NCI-H2196 treated with DMSO at 0.1 percent for 48 hours (cell line): Measurements from ENCODE around the gene RIN3.

Source experiments
- DNase-seq: peaks from one replicate; lab custom pipeline; 2025; ENCODE audit not compliant: unreplicated experiment; lab: John Stamatoyannopoulos, UW

RIN3 gene

DNA sequence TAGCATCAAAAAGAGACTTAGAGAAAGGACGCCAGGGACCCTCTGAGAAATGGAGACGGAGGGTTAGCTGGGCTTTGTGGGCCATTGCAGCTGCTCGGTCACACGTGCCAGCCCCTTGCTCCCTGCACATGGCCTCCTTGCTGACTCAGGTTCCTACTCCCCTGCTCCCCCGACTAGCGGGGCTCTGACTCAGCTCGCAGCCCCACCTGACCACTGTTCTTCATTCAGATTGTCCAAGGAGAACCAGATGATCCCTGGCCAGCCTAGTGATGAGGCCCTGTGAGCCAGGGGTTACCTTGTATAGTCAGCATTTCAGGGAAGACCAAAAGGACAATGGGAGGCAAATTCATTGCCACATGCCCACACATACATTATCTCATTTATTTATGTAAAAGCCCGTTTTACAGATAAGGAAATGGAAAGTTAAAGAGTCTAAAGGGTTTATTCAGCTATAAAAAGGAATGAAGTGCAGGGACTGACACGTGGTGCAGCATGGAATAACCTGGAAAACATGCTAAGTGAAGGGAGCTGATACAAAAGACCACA lies 131.5 kb downstream of the RIN3 start:
- DNase-seq: no peak

DNA sequence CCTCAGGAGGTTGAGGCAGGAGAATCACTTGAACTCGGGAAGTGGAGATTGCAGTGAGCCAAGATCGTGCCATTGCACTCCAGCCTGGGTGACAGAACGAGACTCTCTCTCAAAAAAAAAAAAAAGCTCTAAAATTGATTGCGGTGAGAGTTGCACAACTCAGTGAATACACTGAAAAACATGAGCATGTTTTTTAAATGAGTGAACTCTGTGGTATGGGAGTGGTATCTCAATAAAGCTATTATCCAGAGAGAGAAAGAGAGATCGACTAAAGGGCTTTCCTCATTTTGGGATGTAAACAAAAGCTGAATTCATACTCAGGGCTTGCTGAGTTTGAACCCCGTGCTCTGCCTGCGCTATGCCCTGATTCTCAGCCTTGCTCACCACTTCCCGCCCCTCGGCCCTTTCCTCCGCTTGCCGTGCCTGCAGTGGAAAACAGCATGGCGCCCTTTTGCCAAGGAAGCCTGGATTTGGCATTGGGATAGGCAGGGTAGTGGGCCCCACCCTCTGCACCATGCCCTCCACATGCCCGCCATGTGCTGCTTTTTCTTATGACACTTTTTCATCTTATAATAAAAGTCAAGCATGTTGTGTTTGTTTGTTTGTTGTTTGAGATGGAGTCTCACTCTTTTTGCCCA lies 132.4 kb downstream of the RIN3 start:
- no peak for DNase-seq

DNA sequence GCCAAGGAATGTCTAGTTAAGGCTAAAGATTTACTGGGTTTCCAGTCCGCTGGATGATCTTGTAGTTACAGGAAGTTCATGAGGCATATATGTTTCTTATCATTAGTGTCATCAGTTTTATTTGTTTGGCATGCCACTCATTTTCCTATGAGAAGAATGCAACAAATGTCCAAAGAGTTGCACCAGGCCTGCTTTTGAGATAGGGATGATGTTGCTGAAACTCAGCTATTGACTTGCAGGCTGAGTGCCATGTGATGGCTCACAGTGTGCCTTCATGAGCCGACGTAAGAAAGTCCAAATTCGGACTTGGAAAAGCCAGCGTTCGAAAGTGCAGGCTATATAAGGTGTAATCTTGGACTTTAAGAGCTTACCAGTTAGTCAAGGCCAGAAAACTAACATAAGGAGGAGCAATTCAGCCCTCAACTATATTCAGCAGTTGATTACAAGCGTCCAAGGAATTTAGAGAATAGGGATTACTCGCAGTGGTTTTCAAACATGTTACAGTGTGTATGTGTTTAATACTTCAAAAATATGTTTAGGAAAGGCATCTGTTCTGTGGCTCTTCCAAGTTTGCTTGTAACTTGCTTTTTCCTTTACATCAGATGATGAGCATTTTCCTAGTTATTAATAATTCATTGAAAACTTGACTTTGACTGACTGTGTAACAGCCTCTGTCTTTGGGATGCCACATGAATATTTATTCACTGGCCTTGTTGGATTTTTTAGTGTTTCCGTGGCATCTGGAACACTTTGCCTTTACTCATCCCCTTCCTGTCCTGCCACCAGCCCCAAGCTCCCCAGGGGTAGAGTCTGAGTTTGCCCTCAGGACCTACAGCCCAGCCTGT lies 133.6 kb downstream of the RIN3 start:
- DNase-seq: no peak

DNA sequence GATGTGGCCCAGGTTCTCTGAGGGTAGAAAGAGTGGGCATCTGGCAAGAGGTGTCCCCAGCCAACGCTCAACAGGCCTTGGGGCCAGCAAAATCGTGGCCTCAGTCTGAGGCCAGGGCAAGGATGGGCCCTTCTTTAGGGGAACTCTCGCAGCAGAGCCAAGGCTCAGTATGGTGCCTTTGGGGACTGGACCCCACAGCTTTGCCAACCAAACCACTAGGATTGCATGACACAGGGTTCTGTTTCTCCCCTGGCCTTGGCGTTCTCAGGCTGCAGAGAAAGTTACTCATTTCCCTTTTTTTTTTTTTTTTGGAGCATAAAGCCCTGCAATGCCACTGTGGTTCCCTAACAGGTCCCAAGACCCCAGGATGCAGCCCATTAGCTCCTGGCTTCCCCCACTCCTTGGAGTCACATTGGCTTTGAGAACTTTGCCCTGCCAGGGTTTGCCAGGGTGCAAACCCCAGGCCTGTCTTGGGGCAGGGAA lies 134.3 kb downstream of the RIN3 start:
- DNase-seq: no peak

DNA sequence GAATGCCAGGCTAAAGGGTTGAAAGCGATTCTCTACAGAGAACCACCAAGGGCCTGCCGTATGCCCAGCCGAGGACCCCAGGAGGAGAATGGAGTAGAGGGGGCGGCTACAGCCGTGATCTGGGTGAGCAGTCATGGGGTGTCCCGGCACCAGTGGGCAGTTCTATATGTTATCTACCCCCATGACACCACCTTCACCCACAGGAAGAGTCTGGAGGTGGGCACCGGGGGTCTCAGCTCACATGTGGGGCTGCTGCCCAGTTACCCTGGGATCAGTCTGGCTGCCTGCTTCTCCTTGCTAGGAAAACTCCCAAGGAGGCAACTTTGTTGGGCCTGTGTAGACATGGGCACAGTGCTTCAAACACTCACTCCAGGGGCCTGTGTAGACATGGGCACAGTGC lies 135.5 kb downstream of the RIN3 start:
- no peak for DNase-seq

DNA sequence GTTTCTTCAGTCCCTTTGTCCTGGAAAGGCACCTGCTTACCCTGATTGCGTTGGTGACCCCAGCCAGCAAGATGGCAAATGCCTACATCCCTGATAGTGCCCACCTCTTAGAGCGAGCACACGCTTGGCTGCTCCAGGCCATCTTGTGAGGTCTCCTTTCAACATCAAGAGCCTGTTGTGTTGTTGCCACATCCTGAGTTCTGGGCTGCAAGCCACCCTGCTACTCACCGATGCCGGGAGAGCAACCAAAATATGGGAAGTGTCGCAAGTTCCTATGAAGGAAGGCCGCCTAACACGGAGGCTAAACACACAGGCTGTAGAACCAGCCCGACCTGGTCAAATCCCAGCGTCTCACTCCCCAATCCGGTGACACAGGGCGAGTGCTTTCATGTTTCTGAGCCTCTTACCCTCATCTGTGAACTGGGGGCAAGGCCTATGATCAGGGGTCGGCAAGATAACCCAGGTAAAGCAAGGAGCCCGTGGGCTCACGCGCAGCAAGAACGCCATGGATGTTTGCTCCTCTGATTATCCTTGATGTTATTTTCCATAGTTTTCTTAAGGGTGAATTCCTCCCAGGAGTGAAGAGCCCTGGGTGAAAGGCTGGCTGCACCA lies 136.5 kb downstream of the RIN3 start:
- no peak for DNase-seq

DNA sequence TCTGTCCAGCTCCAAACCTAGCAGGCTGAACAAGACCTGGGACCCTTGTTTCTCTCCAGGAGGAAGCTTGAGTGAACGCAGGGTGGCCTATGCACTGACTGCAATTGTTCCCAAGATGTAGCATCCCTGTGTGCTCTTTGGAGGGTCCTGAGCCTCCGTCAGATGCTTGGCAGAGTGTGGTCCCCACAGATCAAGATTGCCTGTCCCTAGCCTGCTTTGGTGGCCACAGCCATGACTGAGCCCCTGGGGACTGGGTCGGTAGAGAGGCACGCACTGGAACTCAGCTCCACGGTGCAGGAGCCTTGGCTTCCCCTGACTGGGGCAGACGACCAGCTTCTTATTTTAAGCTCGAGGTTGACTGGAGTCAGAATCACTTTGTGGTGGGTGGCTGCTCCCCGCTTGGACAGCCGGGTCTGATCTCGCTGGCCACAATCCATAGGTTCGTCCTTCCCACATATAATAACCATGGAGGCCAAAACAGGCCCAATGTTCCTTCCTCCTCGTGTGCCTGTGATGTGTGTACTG lies 137.1 kb downstream of the RIN3 start:
- no peak for DNase-seq

DNA sequence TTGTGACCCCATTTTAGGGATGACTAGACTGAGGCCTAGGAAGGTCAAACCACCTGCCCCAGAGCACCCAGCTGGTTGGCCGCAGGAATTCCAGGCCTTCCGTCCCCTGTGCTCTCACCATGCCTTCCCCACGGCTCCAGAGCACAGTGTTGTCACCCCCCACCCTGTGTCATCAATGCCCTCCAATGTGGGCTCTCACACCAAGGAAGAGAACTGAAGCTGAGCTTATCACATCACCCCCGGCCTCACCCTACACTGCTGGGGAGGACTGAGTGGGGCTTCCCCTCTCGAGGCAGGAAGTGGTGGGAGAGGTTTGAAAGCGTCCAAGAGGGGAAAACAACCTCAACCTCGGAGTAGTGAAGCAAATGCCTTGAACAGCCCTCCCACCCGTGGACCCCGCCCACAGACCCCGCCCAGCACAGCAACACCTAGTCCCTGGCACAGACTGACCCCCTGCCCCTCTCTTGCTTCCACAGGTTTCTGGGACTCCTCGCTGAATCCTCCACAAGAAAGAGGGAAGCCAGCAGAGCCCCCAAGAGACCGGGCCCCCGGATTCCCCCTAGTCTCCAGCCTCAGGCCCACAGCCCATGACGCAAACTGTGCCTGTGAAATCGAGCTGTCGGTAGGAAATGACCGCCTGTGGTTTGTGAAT lies 137.7 kb downstream of the RIN3 start:
- DNase-seq: no peak

DNA sequence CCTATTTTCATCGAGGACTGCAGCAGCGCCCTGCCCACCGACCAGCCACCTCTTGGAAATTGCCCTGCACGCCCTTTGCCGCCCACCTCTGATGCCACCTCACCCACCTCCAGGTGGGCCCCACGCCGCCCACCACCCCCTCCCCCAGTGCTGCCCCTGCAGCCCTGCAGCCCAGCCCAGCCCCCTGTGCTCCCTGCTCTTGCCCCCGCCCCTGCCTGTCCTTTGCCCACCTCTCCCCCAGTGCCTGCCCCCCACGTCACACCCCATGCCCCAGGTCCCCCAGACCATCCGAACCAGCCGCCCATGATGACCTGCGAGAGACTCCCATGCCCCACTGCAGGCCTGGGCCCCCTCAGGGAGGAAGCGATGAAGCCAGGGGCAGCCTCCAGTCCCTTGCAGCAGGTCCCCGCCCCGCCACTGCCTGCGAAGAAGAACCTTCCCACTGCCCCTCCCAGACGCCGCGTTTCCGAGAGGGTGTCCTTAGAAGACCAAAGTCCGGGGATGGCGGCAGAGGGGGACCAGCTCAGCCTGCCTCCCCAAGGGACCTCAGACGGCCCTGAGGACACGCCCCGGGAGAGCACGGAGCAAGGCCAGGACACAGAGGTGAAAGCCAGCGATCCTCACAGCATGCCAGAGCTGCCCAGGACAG lies 138.3 kb downstream of the RIN3 start:
- DNase-seq: no peak

DNA sequence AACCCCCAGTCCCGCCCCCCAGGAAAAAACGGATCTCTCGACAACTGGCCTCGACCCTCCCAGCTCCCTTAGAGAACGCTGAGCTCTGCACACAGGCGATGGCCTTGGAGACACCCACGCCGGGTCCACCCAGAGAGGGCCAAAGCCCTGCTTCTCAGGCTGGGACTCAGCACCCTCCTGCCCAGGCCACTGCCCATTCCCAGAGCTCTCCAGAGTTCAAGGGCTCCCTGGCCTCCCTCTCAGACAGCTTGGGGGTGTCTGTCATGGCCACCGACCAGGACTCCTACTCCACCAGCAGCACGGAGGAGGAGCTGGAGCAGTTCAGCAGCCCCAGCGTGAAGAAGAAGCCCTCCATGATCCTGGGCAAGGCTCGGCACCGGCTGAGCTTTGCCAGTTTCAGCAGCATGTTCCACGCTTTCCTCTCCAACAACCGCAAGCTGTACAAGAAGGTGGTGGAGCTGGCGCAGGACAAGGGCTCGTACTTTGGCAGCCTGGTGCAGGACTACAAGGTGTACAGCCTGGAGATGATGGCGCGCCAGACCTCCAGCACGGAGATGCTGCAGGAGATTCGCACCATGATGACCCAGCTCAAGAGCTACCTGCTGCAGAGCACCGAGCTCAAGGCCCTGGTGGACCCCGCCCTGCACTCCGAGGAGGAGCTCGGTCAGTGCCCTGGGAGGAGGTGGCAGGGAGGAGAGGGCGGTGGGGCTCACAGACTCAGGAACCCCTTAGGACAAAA lies 139.0 kb downstream of the RIN3 start:
- DNase-seq: no peak

DNA sequence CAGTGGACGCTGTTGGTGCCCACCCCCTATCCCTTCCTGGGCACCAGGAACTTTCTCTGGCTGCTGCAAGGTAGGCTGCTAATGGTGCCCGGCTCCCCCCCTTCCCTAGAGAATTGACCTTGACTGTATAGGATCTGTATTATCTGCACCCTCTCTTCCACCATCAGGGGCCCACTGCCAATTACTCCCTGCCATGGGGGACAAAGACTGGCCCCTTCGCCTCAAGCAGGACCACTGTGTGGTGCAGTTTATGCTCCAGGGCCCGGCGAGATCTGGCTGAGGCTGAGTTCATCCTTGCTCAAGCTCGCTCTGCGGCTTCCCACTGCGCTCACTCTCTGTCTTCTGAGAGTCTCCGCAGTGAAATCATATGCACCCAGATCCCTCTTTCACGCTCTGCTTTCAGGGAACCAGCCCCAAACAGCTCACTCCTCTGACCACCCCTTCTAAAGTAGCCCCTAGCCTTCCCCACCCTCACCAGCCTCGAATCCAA lies 139.6 kb downstream of the RIN3 start:
- no peak for DNase-seq

DNA sequence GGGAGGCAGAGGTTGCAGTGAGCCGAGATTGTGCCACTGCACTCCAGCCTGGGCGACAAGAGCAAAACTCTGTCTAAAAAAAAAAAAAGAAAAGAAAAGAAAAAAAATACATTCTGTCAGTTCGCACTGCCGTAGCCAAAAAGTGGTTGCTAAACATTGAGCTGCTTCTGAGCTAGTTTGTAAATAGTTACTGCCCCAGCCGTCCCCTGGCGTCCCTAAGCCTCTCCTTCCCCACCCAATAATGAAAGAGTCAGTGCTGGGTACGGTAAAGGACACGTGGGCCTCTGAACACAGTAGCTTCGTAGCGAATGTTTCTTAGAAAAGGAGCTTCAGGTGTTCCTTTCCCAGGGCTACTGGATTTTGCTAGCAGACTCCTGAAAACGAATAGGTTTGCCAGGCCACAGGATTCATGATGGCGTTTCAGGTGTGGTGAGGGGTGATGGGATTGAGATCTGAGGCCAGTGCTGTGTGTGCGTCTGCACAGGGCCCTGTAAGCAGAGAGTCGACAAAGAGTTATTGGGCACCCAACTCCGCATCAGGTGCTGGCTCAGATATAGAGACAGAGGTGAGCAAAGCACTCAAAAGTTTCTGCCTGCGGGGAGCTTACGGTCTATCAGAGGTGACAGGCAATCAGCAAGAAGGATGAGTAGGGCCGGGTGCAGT lies 140.8 kb downstream of the RIN3 start:
- DNase-seq: no peak

DNA sequence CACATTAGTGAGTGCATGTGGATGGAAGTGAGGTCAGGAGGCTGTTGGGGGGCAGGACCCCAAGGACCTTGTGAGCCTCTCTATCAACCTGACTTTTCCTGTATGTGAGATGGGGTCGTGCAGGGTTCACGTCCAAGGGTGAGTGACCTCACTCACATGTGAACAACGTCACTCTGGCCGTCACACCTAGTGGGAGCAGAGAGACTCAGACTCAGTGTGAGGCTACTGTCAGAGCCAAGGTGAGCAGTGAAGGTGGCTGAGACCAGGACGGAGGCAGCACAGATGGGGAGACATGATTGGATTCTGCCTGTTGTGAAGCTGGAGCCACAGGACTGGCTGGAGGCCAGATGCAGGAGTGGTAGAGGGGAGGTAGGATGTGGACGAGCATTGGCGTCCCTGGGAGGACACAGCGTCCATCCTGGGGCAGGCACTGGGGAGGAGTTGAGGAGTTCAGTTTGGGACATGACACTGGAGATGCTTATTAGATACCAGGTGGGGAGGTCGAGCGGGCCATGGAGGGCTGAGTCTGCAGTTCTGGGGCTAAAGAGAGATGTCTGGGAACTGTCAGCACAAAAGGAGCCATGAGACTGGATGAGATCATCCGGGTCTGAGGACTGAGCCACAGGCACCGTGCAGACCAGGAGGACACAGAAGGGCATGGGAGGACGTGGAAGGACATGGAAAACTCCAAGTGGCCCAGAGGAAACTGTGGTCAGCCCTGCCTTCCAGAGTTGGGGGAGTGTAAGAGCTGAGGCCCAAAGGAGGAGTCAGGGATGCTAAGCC lies 142.0 kb downstream of the RIN3 start:
- no peak for DNase-seq

DNA sequence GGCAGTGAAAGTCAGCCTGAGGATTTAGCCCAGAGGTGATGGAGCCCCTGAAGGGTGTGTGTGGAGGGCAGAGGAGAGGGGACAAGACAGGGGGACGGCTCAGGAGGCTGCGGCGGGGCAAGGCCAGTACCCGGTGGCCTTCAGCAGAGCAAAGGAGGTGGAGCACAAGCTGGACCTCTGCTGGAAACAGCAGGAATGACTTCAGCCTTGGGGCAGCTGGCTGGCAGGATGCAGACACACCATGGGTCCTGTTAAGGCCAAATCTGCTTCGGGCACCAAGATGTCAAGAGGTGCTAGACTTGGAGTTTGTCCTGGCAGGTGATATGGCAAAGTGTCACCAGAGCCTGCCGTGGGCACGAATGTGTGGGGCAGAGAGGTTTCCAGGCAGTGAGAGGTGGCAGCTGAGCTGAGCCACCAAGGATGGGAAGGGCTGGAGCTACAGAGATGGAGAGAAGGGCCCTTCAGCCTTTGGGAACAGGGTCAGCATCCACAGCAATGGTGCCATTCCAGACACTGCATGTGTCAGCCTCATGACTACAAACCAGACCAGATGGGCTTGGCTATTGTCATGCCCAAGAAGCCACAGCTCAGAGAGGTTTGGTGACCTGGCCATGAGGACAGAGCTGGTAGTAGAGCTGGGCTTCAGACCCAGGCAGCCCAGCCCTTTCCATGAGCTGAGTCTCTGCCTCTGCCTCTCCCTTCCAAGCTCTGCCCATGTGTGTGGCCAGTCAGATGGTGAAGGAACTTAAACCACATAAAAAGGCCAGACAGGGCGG lies 142.9 kb downstream of the RIN3 start:
- no peak for DNase-seq

DNA sequence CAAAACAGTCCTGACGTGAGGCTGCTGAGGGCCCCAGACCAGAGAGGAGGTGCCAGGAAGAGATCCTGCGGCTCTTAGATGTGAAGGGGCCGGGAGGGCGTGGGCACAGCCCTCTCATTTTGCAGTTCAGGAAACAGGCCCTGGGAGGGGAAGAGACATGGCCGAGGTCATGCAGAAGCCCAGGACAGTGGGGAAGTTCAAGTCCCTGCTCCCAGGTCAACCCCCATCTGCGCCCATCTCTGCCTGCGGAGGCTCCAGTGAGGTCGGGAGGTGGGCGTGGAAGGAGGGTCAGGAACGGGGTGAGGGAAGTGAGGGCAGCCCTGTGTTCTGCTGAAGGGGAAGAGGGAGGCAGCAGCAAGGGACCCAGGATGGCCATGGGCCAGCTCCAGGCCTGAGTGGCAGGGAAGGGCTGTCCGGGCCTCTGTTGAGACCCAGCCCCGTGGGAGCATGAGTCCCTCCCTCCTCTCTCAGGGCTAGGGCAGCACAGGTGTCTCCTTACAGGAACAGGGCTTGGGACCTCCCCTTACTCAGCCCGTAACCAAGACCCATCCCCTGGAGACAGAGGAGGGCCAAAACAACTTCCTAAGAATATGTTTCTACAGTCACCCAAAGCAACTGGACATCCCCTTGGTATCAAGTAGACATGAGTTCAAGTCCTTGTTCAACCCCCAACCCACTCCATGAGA lies 144.0 kb downstream of the RIN3 start:
- DNase-seq: no peak

DNA sequence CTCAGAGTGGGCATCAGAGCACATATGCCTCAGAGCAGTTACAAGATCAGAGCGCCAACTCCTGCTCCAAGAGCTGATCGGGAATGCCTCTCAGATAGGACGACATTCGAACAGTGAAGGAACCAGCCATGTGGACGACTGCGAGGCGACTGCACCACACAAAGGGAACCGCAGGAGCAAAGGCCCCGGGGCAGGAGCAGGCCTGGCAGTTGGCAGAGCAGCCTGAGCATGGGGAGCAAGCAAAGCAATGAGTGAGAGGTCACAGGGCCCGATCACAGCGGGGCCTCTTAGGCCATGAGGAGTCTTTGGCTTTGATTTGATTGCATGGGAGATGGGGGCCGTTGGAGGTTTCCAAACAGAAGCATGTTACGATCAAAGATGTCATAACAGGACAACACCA lies 144.6 kb downstream of the RIN3 start:
- no peak for DNase-seq

DNA sequence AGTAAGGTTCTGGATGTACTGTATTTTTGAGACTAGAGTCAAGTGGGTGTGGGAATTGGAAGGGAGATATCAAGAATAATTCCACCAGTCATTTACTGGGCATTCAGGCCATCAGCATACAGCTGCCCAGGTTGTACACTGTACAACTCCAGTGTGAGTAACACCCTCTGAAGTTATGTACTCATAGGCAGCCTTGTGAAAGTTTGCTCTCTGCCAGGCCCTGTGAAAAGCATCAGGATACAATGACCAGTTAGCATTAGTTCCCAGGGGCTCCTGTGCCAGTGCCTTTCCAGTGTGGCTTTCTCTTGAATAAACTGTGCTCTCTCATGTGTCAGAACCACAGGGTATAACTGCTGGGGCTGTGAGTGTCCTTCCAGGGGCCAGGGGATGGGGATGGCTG lies 145.1 kb downstream of the RIN3 start:
- no peak for DNase-seq
